GM21619 (cell line): ENCODE data around the gene LY6G5B.
"Not testable (repeated sequence)": the region's sequence is repeated elsewhere in the genome, so short reads cannot be mapped to it uniquely, and the experiment has no call there.

Experiments used
- ATAC-seq: cut with Tn5 transposase; IDR thresholded peaks from one replicate; pipeline ENCODE4 v1.9.1; 2021; ENCODE audit not compliant: unreplicated experiment

Gene LY6G5B

DNA sequence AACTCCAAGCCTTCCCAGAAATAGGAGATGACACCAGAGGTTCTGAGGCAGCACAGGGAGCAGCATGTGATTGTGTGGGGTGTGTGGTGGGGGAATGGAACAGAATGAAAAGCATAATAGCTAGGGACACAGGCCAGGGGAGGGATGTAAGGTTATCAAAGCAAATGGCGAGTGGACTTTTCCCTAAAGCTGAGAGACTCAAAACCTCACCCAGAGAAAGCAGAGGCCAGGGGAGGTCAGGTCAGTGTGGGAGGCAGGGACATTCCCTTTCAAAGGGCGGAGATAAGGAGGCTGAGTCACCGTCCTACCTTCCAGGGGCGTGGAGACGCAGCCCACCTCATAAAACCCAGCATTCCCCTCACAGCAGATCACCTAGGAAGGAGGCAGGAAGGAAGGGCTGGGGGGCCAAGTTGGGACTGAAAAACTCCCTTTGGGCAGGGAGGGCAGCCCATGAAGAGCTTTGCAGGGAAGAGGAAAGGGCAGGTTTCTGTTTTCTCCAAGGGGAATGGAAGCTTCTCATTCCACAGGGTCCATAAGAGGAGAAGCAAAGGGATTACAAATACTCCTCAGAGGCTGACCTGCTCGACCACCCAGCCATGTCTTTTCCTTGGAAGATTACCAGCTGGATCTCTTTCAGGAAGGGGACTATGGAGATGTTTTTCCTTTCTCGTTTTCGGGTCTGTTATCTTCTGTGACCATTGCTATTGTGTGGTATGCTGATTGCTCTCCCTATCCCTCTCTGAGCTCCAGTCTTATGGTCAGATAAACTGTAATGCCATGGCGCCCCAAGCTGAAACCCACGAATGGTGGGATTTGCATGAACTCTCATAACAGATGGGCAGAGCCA lies 20.7 kb downstream of the LY6G5B start:
- no peak for ATAC-seq

- no peak for ATAC-seq
These were observed 21.3 kb downstream of the LY6G5B start for GRCh38 chr6:31691078-31691463.

- no peak for ATAC-seq
These were observed 21.9 kb downstream of the LY6G5B start for GRCh38 chr6:31691564-31692108.

DNA sequence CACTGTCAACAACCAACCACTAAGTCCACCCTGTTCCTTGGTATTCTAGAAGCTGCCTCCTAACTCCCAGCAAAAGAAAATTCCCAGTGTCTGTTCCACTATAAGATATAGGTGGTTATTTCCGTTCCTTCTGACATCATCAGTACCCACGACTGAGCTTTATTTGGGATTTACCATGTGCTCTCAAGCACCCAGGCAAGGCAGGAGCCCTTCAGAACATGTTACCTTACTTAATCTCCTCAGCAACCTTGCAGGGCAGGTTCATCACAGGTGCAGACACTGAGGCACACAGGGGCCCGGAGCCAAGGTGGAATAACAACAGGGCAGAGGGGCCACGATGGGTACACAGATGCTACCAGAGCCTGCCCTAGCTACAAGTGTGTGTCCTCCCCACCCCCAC lies 22.6 kb downstream of the LY6G5B start:
- ATAC-seq: no peak

GRCh38 chr6:31692886-31693285 lies 23.1 kb downstream of the LY6G5B start:
- ATAC-seq: no peak

GRCh38 chr6:31693535-31693934 lies 23.8 kb downstream of the LY6G5B start:
- ATAC-seq: no peak

DNA sequence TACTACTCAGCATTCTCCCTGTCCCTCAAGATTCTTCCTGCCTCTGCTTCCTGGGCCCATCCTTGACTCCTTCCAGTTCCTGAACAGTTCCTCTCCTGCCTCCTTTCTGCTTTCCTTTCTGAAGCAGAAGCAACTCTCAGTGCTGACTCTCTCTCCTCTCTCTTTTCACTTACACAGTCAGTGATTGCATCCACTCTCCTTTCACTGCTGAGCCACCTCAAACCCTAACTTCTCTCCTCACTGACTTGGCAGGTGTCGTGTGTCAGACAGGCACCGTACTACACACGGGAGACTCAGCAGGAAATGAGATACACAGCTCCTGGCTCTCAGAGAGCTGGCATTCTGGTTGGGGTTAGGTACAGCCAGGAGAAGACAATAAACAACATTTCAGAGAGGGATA lies 27.8 kb downstream of the LY6G5B start:
- ATAC-seq: no peak

GRCh38 chr6:31700740-31701401 lies 31.1 kb downstream of the LY6G5B start:
- ATAC-seq: no peak

- no peak for ATAC-seq
These were observed 32.1 kb downstream of the LY6G5B start for GRCh38 chr6:31701666-31702404.

DNA sequence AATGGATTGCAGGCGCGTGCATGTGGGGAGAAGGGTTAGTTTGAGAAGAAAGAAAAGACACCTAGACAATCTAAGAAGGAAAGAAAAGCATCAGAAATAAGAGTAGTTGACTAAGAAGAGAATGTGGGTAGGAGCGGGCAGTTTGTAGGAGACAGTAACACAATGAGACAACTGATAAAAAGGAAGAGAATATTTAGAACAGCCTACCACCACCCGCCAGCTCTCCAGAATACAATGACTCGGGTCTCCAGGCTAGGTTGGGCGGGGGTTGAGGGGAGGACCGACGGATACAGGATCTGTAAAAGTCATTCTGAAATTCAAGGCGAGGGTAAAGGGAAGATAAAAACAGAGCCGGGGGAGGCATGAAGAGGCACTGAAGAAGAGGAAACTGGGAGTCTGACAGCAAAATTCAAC lies 32.6 kb downstream of the LY6G5B start:
- ATAC-seq: no peak

DNA sequence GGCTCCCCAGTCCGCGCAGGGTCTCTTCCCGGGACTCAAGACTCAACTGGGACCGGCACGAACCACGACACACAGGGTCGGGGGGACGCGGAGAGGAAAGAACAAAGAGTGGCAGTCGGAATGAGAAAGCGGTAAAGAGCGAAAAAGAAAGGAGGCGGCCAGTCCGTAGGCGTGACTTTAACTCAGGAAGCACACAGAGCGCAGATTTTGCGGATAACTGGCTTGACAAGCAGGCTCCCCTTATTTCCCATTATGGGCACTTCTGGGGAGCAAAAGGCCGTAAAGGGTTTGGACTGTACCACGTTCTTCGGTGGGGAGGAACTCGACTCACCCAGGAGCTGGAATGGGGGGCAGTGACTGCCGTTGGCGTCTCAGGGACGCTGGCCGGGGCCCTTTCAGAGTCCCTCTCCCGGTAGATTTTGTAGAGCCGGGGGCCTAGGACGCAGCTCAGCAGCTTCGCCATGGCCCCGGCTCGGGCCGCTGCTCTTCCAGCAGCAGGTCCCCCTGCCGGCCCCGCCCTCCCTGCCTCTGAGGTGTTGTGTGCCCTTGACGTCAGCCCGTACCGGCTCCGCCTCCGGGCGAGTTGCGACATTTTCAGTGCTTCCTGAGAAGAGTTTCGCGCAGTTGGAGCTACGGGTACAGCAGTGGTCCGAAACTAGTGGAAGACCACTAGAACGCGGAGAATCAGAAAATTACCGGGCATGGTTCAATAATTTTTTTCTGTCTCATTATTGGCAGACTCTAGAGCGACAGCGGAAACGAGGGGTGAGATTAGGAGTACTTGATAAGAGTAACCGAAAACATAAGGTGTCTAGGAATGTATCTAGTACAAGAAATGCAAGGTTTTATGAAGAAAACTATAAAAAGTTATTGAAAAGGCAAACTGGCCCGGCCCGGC lies 33.3 kb downstream of the LY6G5B start, which contains the start of gene ABHD16A:
ABHD16A (minus strand) TSS at position 506 of the 898 bp plus-strand sequence; CDS start at position 463, 43 bp downstream.
- peak; percentile 70 for ATAC-seq

DNA sequence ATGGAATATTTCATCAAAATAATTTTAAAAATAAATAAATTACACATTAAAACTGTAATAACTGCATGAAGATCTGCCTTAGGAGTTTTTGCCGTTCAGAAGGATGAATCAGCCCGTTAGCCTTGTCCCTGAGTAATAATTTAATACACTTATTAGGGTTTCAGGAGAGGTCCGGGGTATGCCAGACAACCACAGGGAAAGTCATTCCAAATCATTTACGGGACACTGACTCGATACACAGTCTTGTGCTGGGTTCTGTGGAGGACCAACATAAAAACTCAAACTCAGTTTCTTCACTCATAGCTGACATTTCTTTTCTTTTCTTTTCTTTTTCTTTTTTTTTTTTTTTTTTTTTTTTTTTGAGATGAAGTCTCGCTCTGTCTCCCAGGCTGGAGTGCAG lies 36.2 kb downstream of the LY6G5B start:
- no peak for ATAC-seq

DNA sequence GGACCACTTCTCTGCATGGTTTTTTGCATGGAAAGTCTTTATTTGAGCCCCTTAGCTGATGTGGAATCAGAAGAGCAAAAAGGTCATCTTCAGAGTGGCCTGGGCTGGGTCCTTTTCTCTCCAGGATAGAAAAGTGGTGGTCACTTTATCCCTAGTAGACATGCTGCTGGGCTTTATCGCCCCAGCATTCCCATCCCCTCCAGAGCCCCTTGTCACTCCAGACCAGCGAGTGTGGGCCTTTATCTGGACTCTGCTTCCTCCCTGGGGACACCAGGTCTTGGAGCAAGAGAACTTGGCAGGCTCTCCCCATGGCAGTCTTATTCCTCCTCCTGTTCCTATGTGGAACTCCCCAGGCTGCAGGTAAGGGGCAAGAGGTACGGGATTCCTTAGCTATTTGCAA lies 36.8 kb downstream of the LY6G5B start, which contains the start of gene LY6G6F:
LY6G6F (plus strand) TSS at position 268 of the 400 bp plus-strand sequence; CDS start at position 309, 41 bp downstream.
- no peak for ATAC-seq

DNA sequence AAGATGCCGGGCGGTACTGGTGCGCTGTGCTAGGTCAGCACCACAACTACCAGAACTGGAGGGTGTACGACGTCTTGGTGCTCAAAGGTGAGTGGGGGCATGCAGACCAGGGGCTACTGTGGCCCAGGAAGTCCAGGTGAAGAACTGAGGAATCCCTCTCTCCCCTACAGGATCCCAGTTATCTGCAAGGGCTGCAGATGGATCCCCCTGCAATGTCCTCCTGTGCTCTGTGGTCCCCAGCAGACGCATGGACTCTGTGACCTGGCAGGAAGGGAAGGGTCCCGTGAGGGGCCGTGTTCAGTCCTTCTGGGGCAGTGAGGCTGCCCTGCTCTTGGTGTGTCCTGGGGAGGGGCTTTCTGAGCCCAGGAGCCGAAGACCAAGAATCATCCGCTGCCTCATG lies 37.9 kb downstream of the LY6G5B start:
- no peak for ATAC-seq

- no peak for ATAC-seq
These were observed 38.4 kb downstream of the LY6G5B start for GRCh38 chr6:31708224-31708623.

DNA sequence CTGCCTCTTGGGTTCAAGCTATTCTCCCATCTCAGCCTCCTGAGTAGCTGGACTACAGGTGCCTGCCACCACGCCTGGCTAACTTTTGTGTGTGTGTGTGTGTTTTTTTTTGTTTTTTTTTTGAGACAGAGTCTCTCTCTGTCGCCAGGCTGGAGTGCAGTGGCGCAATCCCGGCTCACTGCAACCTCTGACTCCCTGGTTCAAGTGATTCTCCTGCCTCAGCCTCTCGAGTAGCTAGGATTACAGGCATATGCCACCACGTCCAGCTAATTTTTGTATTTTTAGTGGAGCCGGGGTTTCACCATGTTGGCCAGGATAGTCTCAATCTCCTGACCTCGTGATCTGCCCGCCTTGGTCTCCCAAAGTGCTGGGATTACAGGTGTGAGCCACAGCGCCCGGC lies 39.4 kb downstream of the LY6G5B start:
- not testable (repeated sequence) for ATAC-seq

- ATAC-seq: no peak
These were observed 40.9 kb downstream of the LY6G5B start for GRCh38 chr6:31710523-31711219.

GRCh38 chr6:31711233-31711632 lies 41.5 kb downstream of the LY6G5B start:
- ATAC-seq: no peak

DNA sequence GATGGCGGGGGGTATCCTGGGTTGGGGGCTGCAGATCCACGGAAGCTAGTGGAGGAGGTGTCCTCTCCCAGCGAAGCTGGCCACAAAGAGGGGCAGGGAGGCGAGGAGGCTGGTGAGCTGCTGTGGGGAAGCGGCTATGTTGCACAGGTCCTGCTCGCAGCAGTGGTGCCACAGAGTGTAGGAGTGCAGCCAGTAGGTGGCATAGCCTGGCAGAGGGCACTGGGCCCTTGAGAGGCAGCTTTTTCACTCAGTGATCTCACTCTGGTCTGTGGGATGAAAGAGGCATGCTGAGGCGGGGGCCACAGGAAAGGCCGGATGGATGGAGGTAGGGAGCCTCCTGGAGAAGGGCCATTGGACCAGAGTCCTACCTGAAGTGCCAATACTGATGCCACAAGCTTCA lies 42.5 kb downstream of the LY6G5B start:
- no peak for ATAC-seq

- no peak for ATAC-seq
These were observed 43.7 kb downstream of the LY6G5B start for GRCh38 chr6:31713465-31713864.
